Activated CD4-positive, CD25-positive, alpha-beta regulatory T cell treated with anti-CD3 and anti-CD28 coated beads, Interleukin-2, amount 50 U/mL, for 72 hours (primary cell): ENCODE data around the gene GNPTAB.
"Not testable (repeated sequence)": the region's sequence is repeated elsewhere in the genome, so short reads cannot be mapped to it uniquely, and the experiment has no call there.

Source experiments
- DNase-seq: peaks from one replicate; pipeline ENCODE4 v3.0.0; 2021

The GNPTAB gene

GRCh38 chr12:101850199-101850598 is 19.4 kb upstream of the GNPTAB start:
- DNase-seq = no peak

GRCh38 chr12:101847325-101847724 is 16.6 kb upstream of the GNPTAB start:
- DNase-seq = no peak

GRCh38 chr12:101845137-101845711 is 14.5 kb upstream of the GNPTAB start:
- no peak for DNase-seq

GRCh38 chr12:101841069-101841468 is 10.3 kb upstream of the GNPTAB start:
- no peak for DNase-seq

- DNase-seq = peak; percentile 71
Observed at GRCh38 chr12:101839324-101840283, 8.8 kb upstream of the GNPTAB start.

- DNase-seq = no peak
Observed at GRCh38 chr12:101838628-101839323, 8.0 kb upstream of the GNPTAB start.

- DNase-seq = no peak
Observed at GRCh38 chr12:101832030-101832429, 1.3 kb upstream of the GNPTAB start.

- no peak for DNase-seq
Observed at GRCh38 chr12:101829639-101830366, 956 bp downstream of the GNPTAB start.

- DNase-seq = no peak
Observed at GRCh38 chr12:101828463-101829196, 2.1 kb downstream of the GNPTAB start.

GRCh38 chr12:101826766-101827368 is 3.9 kb downstream of the GNPTAB start:
- DNase-seq = no peak

GRCh38 chr12:101824831-101825230 is 5.9 kb downstream of the GNPTAB start:
- DNase-seq = no peak

GRCh38 chr12:101823891-101824290 is 6.9 kb downstream of the GNPTAB start:
- DNase-seq = peak; percentile 48

GRCh38 chr12:101823039-101823438 is 7.7 kb downstream of the GNPTAB start:
- no peak for DNase-seq

- no peak for DNase-seq
Observed at GRCh38 chr12:101819467-101819866, 11.3 kb downstream of the GNPTAB start.

- not testable (repeated sequence) for DNase-seq
Observed at GRCh38 chr12:101818689-101819088, 12.1 kb downstream of the GNPTAB start.

- no peak for DNase-seq
Observed at GRCh38 chr12:101813117-101813516, 17.6 kb downstream of the GNPTAB start.

- not testable (repeated sequence) for DNase-seq
Observed at GRCh38 chr12:101812716-101813115, 18.0 kb downstream of the GNPTAB start.

GRCh38 chr12:101811342-101811741 is 19.4 kb downstream of the GNPTAB start:
- not testable (repeated sequence) for DNase-seq

- DNase-seq = no peak
Observed at GRCh38 chr12:101809208-101809607, 21.6 kb downstream of the GNPTAB start.

- DNase-seq = no peak
Observed at GRCh38 chr12:101806265-101806664, 24.5 kb downstream of the GNPTAB start.

- no peak for DNase-seq
Observed at GRCh38 chr12:101804409-101804808, 26.4 kb downstream of the GNPTAB start.

GRCh38 chr12:101803978-101804377 is 26.8 kb downstream of the GNPTAB start:
- no peak for DNase-seq
